Measurements from ENCODE around the gene ARHGAP15. TPM values are rescaled to one million over a fixed set of nuclear protein-coding genes. Genes with fewer than 3 reads are reported as not detected.

The ARHGAP15 gene
- total and polyA plus RNA-seq, 2 experiments from 2014 or later, result 0.26 TPM; not detected in 1

GRCh38 chr2:143401861-143402260 is 272.6 kb downstream of the ARHGAP15 start (continued):
- TF ChIP-seq ETS1 (IDR thresholded peaks at IDR 0.05), result no peak
- TF ChIP-seq ZNF114 (CRISPR knock-in tag; IDR thresholded peaks at IDR 0.05), result no peak
- TF ChIP-seq ZNF462 (CRISPR knock-in tag; IDR thresholded peaks at IDR 0.05), result no peak

GRCh38 chr2:143402451-143402850 is 273.2 kb downstream of the ARHGAP15 start:
- Histone ChIP-seq H3F3A (replicated peaks; ENCODE audit: low read depth) (no peaks in the 10 kb centered on the region), H4K20me1 (replicated peaks; ENCODE audit: insufficient read depth) (no peaks in the 10 kb centered on the region), H3K27me3 (ENCODE audit: insufficient read depth) (no peaks in the 10 kb centered on the region), H3K36me3 (ENCODE audit: insufficient read depth) (no peaks in the 10 kb centered on the region), H3K79me2 (replicated peaks; ENCODE audit: insufficient read depth) (no peaks in the 10 kb centered on the region), H2AFZ (no peak overlapping the region), H3K27ac (ENCODE audit: low read depth) (no peak overlapping the region), H3K4me2 (no peak overlapping the region), H3K9me2 (ENCODE audit: insufficient read depth) (no peaks in the 10 kb centered on the region), H3K4me1 (ENCODE audit: insufficient read depth) (no peaks in the 10 kb centered on the region), H3K4me3 (no peak overlapping the region)
- peaks cover 4% of the 10 kb centered on the region; the same call in 1 of the 3 replicates for H3K4me1 Mint-ChIP-seq
- TF ChIP-seq EZH2phosphoT487 (IDR thresholded peaks at IDR 0.05; ENCODE audit: unreplicated experiment), result no peak
- TF ChIP-seq POLR2AphosphoS5 (IDR thresholded peaks at IDR 0.05; ENCODE audit: low read depth), result no peak
- no peak for TF ChIP-seq JUNB (IDR thresholded peaks at IDR 0.05; ENCODE audit: unreplicated experiment)
- H3K27ac Mint-ChIP-seq, result no peak overlapping the region
- no peaks in the 10 kb centered on the region for H3K9me3 Mint-ChIP-seq
- DNase-seq (ENCODE audit: low spot score) (no peak), ATAC-seq (no peak)
- H3K27me3 Mint-ChIP-seq (ENCODE audit: insufficient read depth, low read depth, poor library complexity), result no peaks in the 10 kb centered on the region
- no peaks in the 10 kb centered on the region for H3K36me3 Mint-ChIP-seq (ENCODE audit: low read depth)
- no peak overlapping the region for H3K4me3 Mint-ChIP-seq

Measured in GM23338 (cell line).